ENCODE results near the gene SCRN2. TPM values are rescaled to one million over a fixed set of nuclear protein-coding genes. Genes with fewer than 3 reads are reported as not detected.
A peak's percentile ranks its signal among the peaks of the same experiment; 100 is the strongest.

The SCRN2 gene
- total and polyA plus RNA-seq, 2 of the 13 experiments (the other 11 are each of a cell fraction or from before 2014, with no cell fraction given): 21.7 to 29.5 TPM

DNA sequence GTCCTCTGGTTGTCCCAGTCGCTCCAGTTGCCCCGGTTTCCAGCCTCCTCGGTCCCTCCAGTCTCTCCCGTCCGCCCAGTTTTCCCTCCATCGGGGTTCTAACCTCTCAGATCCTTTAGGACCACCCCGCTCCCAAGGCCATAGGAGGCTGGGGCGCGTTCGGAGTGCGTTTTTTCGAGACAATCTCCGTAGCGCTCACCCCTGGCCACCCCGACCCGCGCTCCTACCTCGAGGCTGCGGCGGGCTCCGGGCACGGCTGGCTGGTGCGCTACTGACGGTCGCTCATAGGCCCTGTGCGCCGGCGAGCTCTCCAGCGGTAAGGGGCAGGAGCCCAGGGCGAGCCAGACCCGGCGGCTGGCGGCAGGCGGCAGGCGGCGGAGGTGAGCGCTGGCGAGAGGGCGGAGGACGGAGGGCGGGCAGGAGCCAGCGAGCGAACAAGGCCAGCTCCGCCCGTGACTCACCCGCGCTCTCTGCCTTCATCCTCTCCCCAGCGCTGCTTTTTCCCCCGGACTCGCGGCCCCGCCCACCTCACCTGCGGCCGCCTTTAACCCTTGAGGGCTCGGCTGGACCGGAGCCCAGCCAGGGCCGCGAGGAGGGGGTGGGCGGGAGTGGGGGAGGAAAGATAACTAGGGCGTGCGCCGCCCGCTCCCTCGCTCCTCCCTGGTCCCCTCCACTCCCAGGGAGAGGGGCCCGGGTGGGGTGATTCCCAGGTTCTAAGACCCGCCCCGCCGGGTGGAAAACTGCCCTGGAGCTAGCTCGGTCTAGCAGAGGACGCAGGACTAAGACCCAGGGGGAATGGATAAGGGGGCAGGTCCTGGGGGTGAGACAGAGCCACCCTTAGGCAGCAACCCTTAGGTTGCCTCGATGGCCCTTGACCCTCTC is 9.9 kb upstream of the SCRN2 start, which contains the start of gene SP6 (continued):
- no peak; the same call in 1 of the 2 replicates for TF ChIP-seq NCOA2 (CRISPR knock-in tag; IDR thresholded peaks at IDR 0.05)
- TF ChIP-seq, protein P1, sequence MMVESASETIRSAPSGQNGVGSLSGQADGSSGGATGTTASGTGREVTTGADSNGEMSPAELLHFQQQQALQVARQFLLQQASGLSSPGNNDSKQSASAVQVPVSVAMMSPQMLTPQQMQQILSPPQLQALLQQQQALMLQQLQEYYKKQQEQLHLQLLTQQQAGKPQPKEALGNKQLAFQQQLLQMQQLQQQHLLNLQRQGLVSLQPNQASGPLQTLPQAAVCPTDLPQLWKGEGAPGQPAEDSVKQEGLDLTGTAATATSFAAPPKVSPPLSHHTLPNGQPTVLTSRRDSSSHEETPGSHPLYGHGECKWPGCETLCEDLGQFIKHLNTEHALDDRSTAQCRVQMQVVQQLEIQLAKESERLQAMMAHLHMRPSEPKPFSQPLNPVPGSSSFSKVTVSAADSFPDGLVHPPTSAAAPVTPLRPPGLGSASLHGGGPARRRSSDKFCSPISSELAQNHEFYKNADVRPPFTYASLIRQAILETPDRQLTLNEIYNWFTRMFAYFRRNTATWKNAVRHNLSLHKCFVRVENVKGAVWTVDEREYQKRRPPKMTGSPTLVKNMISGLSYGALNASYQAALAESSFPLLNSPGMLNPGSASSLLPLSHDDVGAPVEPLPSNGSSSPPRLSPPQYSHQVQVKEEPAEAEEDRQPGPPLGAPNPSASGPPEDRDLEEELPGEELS (CRISPR knock-in tag; IDR thresholded peaks at IDR 0.05): peak; percentile 46
- TF ChIP-seq, protein P2, sequence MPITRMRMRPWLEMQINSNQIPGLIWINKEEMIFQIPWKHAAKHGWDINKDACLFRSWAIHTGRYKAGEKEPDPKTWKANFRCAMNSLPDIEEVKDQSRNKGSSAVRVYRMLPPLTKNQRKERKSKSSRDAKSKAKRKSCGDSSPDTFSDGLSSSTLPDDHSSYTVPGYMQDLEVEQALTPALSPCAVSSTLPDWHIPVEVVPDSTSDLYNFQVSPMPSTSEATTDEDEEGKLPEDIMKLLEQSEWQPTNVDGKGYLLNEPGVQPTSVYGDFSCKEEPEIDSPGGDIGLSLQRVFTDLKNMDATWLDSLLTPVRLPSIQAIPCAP (CRISPR knock-in tag; IDR thresholded peaks at IDR 0.05; ENCODE audit: low read depth): no peak
- no peak for TF ChIP-seq ZNF383 (CRISPR knock-in tag; IDR thresholded peaks at IDR 0.05; ENCODE audit: borderline replicate concordance)
- TF ChIP-seq JDP2 (CRISPR knock-in tag; IDR thresholded peaks at IDR 0.05; ENCODE audit: borderline replicate concordance): no peak
- TF ChIP-seq RARG (CRISPR knock-in tag; IDR thresholded peaks at IDR 0.05; ENCODE audit: low read depth): no peak
- TF ChIP-seq ARHGAP35 (CRISPR knock-in tag; IDR thresholded peaks at IDR 0.05; ENCODE audit: borderline replicate concordance): no peak; the same call in 1 of the 2 replicates
- 0 out of 2 replicates have a peak, but pooled peaks have one; percentile 17 for TF ChIP-seq HMG20B (CRISPR knock-in tag; conservative IDR thresholded peaks at IDR 0.05)
- peak; percentile 77 for TF ChIP-seq HNRNPK (IDR thresholded peaks at IDR 0.05; ENCODE audit: low read depth, low read length, poor library complexity, severe bottlenecking)
- TF ChIP-seq MED8 (CRISPR knock-in tag; IDR thresholded peaks at IDR 0.05; ENCODE audit: insufficient replicate concordance): no peak
- TF ChIP-seq, protein P3, sequence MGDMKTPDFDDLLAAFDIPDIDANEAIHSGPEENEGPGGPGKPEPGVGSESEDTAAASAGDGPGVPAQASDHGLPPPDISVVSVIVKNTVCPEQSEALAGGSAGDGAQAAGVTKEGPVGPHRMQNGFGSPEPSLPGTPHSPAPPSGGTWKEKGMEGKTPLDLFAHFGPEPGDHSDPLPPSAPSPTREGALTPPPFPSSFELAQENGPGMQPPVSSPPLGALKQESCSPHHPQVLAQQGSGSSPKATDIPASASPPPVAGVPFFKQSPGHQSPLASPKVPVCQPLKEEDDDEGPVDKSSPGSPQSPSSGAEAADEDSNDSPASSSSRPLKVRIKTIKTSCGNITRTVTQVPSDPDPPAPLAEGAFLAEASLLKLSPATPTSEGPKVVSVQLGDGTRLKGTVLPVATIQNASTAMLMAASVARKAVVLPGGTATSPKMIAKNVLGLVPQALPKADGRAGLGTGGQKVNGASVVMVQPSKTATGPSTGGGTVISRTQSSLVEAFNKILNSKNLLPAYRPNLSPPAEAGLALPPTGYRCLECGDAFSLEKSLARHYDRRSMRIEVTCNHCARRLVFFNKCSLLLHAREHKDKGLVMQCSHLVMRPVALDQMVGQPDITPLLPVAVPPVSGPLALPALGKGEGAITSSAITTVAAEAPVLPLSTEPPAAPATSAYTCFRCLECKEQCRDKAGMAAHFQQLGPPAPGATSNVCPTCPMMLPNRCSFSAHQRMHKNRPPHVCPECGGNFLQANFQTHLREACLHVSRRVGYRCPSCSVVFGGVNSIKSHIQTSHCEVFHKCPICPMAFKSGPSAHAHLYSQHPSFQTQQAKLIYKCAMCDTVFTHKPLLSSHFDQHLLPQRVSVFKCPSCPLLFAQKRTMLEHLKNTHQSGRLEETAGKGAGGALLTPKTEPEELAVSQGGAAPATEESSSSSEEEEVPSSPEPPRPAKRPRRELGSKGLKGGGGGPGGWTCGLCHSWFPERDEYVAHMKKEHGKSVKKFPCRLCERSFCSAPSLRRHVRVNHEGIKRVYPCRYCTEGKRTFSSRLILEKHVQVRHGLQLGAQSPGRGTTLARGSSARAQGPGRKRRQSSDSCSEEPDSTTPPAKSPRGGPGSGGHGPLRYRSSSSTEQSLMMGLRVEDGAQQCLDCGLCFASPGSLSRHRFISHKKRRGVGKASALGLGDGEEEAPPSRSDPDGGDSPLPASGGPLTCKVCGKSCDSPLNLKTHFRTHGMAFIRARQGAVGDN (CRISPR knock-in tag; IDR thresholded peaks at IDR 0.05): peak; percentile 90
- TF ChIP-seq, protein P4, sequence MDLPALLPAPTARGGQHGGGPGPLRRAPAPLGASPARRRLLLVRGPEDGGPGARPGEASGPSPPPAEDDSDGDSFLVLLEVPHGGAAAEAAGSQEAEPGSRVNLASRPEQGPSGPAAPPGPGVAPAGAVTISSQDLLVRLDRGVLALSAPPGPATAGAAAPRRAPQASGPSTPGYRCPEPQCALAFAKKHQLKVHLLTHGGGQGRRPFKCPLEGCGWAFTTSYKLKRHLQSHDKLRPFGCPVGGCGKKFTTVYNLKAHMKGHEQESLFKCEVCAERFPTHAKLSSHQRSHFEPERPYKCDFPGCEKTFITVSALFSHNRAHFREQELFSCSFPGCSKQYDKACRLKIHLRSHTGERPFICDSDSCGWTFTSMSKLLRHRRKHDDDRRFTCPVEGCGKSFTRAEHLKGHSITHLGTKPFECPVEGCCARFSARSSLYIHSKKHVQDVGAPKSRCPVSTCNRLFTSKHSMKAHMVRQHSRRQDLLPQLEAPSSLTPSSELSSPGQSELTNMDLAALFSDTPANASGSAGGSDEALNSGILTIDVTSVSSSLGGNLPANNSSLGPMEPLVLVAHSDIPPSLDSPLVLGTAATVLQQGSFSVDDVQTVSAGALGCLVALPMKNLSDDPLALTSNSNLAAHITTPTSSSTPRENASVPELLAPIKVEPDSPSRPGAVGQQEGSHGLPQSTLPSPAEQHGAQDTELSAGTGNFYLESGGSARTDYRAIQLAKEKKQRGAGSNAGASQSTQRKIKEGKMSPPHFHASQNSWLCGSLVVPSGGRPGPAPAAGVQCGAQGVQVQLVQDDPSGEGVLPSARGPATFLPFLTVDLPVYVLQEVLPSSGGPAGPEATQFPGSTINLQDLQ (CRISPR knock-in tag; IDR thresholded peaks at IDR 0.05): 0 out of 2 replicates have a peak, but pooled peaks have one; percentile 47
- TF ChIP-seq ZFAT (CRISPR knock-in tag; conservative IDR thresholded peaks at IDR 0.05): no peak
- TF ChIP-seq, protein P5, sequence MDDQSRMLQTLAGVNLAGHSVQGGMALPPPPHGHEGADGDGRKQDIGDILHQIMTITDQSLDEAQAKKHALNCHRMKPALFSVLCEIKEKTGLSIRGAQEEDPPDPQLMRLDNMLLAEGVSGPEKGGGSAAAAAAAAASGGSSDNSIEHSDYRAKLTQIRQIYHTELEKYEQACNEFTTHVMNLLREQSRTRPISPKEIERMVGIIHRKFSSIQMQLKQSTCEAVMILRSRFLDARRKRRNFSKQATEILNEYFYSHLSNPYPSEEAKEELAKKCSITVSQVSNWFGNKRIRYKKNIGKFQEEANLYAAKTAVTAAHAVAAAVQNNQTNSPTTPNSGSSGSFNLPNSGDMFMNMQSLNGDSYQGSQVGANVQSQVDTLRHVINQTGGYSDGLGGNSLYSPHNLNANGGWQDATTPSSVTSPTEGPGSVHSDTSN (CRISPR knock-in tag; IDR thresholded peaks at IDR 0.05; ENCODE audit: borderline replicate concordance): no peak

All from HepG2 (cell line).